H9 (cell line): ENCODE measurements around the gene C1orf159. TPM values are rescaled to one million over a fixed set of nuclear protein-coding genes. Genes with fewer than 3 reads are reported as not detected.

Source experiments
- DNase-seq: peaks from one replicate; pipeline ENCODE4 v3.0.0-alpha.2; 2017
- H2AFZ ChIP-seq: one replicate; pipeline ENCODE4 v1.6.1; 2013; ENCODE audit warnings: mild to moderate bottlenecking, low read length, control low read depth, moderate library complexity
- H2AK5ac ChIP-seq: 2 replicates; pipeline ENCODE4 v1.6.1; 2013; ENCODE audit warnings: low read length, control low read depth, mixed read lengths; ENCODE audit not compliant: insufficient read length
- H2BK120ac ChIP-seq: one replicate; pipeline ENCODE4 v1.6.1; 2013; ENCODE audit warnings: low read depth, mild to moderate bottlenecking, low read length, control low read depth, inconsistent platforms; ENCODE audit not compliant: poor library complexity, severe bottlenecking
- H2BK12ac ChIP-seq: 2 replicates; pipeline ENCODE4 v1.6.1; 2013; ENCODE audit warnings: low read length, control low read depth, mixed read lengths, low read depth; ENCODE audit not compliant: insufficient read length
- H2BK15ac ChIP-seq: 2 replicates; pipeline ENCODE4 v1.6.1; 2013; ENCODE audit warnings: low read depth, low read length, control low read depth
- H2BK20ac ChIP-seq: one replicate; pipeline ENCODE4 v1.6.1; 2013; ENCODE audit warnings: low read depth, mild to moderate bottlenecking, low read length, control low read depth, inconsistent platforms; ENCODE audit not compliant: poor library complexity, severe bottlenecking
- H2BK5ac ChIP-seq: 2 replicates; pipeline ENCODE4 v1.6.1; 2013; ENCODE audit warnings: low read length, control low read depth, mixed read lengths; ENCODE audit not compliant: insufficient read length
- H3K14ac ChIP-seq: 2 replicates; pipeline ENCODE4 v1.6.1; 2013; ENCODE audit warnings: low read length, control low read depth; ENCODE audit not compliant: insufficient read depth
- H3K18ac ChIP-seq: 2 replicates; pipeline ENCODE4 v1.6.1; 2013; ENCODE audit warnings: low read depth, mild to moderate bottlenecking, mixed read lengths, low read length, control low read depth; ENCODE audit not compliant: insufficient read length
- H3K23ac ChIP-seq: 2 replicates; pipeline ENCODE4 v1.6.1; 2013; ENCODE audit warnings: low read length, control low read depth, mixed read lengths, low read depth; ENCODE audit not compliant: insufficient read length
- H3K23me2 ChIP-seq: 2 replicates; pipeline ENCODE4 v1.6.1; 2013; ENCODE audit warnings: low read depth, mild to moderate bottlenecking, mixed read lengths, low read length, control low read depth; ENCODE audit not compliant: insufficient read length, poor library complexity, severe bottlenecking
- H3K27ac ChIP-seq: 2 replicates; pipeline ENCODE4 v1.5.1; 2013; ENCODE audit warnings: low read length, control low read depth, mixed read lengths, low read depth; ENCODE audit not compliant: insufficient read length
- H3K27me3 ChIP-seq: 2 replicates; pipeline ENCODE4 v1.6.1; 2013; ENCODE audit warnings: low read length, control low read depth, inconsistent platforms; ENCODE audit not compliant: insufficient read depth
- H3K4ac ChIP-seq: 2 replicates; pipeline ENCODE4 v1.6.1; 2013; ENCODE audit warnings: low read depth, mild to moderate bottlenecking, control low read depth, inconsistent platforms, low read length, moderate library complexity
- H3K4me1 ChIP-seq: 2 replicates; pipeline ENCODE4 v1.6.1; 2013; ENCODE audit warnings: low read length, control low read depth, inconsistent platforms; ENCODE audit not compliant: insufficient read depth
- H3K4me2 ChIP-seq: 2 replicates; pipeline ENCODE4 v1.6.1; 2013; ENCODE audit warnings: low read length, control low read depth, mixed read lengths; ENCODE audit not compliant: insufficient read length, insufficient read depth
- H3K56ac ChIP-seq: 2 replicates; pipeline ENCODE4 v1.6.1; 2013; ENCODE audit warnings: low read depth, mild to moderate bottlenecking, mixed read lengths, low read length, control low read depth; ENCODE audit not compliant: insufficient read length
- H3K79me1 ChIP-seq: 2 replicates; pipeline ENCODE4 v1.6.1; 2013; ENCODE audit warnings: low read depth, mild to moderate bottlenecking, moderate library complexity, low read length, control low read depth, inconsistent platforms; ENCODE audit not compliant: insufficient read depth, poor library complexity, severe bottlenecking
- H3K79me2 ChIP-seq: 2 replicates; pipeline ENCODE4 v1.6.1; 2013; ENCODE audit warnings: low read length, control low read depth, inconsistent platforms; ENCODE audit not compliant: insufficient read depth
- H3K9ac ChIP-seq: 2 replicates; pipeline ENCODE4 v1.6.1; 2013; ENCODE audit warnings: low read length, control low read depth, mixed read lengths; ENCODE audit not compliant: insufficient read length; ENCODE audit errors: extremely low read depth
- H3K9me3 ChIP-seq: one replicate; pipeline ENCODE4 v1.6.1; 2013; ENCODE audit warnings: low read depth, low read length, inconsistent platforms; ENCODE audit not compliant: control insufficient read depth
- H3T11ph ChIP-seq: one replicate; pipeline ENCODE4 v1.6.1; 2013; ENCODE audit warnings: mild to moderate bottlenecking, low read length, control low read depth, inconsistent platforms
- H4K20me1 ChIP-seq: one replicate; pipeline ENCODE4 v1.6.1; 2013; ENCODE audit not compliant: control insufficient read depth, insufficient read length, insufficient read depth
- H4K5ac ChIP-seq: 2 replicates; pipeline ENCODE4 v1.6.1; 2013; ENCODE audit warnings: low read depth, mild to moderate bottlenecking, mixed read lengths, low read length, control low read depth; ENCODE audit not compliant: insufficient read length
- H4K8ac ChIP-seq: replicated peaks from 2 replicates; pipeline ENCODE4 v1.6.1; 2013; ENCODE audit warnings: low read length, control low read depth, mixed read lengths, low read depth; ENCODE audit not compliant: insufficient read length
- H4K91ac ChIP-seq: 2 replicates; pipeline ENCODE4 v1.6.1; 2013; ENCODE audit warnings: low read depth, mild to moderate bottlenecking, moderate library complexity, mixed read lengths, low read length, control low read depth; ENCODE audit not compliant: insufficient read length
- H3K27ac Mint-ChIP-seq, 3 experiments: 2 replicates in 2 of 3; 3 replicates in 1 of 3; pipeline ENCODE4 v1.8.0; 2020 to 2021; ENCODE audit warnings: mixed read lengths in 3 of 3, mild to moderate bottlenecking in 1 of 3, moderate library complexity in 1 of 3
- H3K27me3 Mint-ChIP-seq: 2 replicates; pipeline ENCODE4 v1.8.0; 2021; ENCODE audit warnings: low read depth, mild to moderate bottlenecking, moderate library complexity, mixed read lengths
- H3K36me3 Mint-ChIP-seq, 3 experiments: 2 replicates in 2 of 3; 3 replicates in 1 of 3; pipeline ENCODE4 v1.8.0; 2020 to 2021; ENCODE audit warnings: low read depth in 3 of 3, mixed read lengths in 3 of 3; ENCODE audit not compliant: insufficient read depth in 1 of 3
- H3K4me1 Mint-ChIP-seq, 2 experiments: 2 replicates each; pipeline ENCODE4 v1.8.0; 2020; ENCODE audit warnings: mixed read lengths in 2 of 2
- H3K4me3 Mint-ChIP-seq, 2 experiments: 2 replicates in 1 of 2; 3 replicates in 1 of 2; pipeline ENCODE4 v1.8.0; 2020 to 2021; ENCODE audit warnings: mild to moderate bottlenecking in 2 of 2, mixed read lengths in 2 of 2, moderate library complexity in 1 of 2
- H3K9me3 Mint-ChIP-seq, 2 experiments: 2 replicates in 1 of 2; 3 replicates in 1 of 2; pipeline ENCODE4 v1.8.0; 2020; ENCODE audit warnings: mild to moderate bottlenecking in 2 of 2, mixed read lengths in 2 of 2, moderate library complexity in 1 of 2
- CTCF ChIP-seq: fragments of 200-600 bp; sonication (generic); conservative IDR thresholded peaks from 3 replicates; pipeline ENCODE4 v1.8.0; 2021; ENCODE audit warnings: antibody characterized with exemption, mild to moderate bottlenecking
- WGBS: extraction: QIAGEN DNeasy Blood & Tissue Kit; methylation state at CpG from one replicate; pipeline ENCODE4 v1.1.7; 2013; ENCODE audit warnings: missing lambda C conversion rate, low lambda C conversion rate, mixed read lengths; ENCODE audit not compliant: insufficient read length; ENCODE audit errors: extremely low coverage; 5-methylcytosine and 5-hydroxymethylcytosine counted together
- total RNA-seq: library from RNA; stranded (reverse); gene quantifications from 2 replicates; pipeline ENCODE4 v1.2.1, GENCODE V29; 2021

Gene C1orf159
- total RNA-seq, 1 experiment from 2014 or later, result 12.3 TPM

GRCh38 chr1:1145547-1145914, 29.6 kb upstream of the C1orf159 start:
- H3K18ac ChIP-seq, result no peak overlapping the region
- no peaks in the 10 kb centered on the region for H3K4me1 ChIP-seq
- H4K20me1 ChIP-seq, result no peaks in the 10 kb centered on the region
- H3K27ac Mint-ChIP-seq, result no peak overlapping the region
- peaks cover 7% of the 10 kb centered on the region for H3K27me3 Mint-ChIP-seq
- H2BK120ac ChIP-seq, result no peak overlapping the region
- no peak overlapping the region for H2AK5ac ChIP-seq
- no peaks in the 10 kb centered on the region for H3K9me3 ChIP-seq
- no peak for TF ChIP-seq CTCF
- no peak overlapping the region for H3T11ph ChIP-seq
- no peaks in the 10 kb centered on the region for H3K27me3 ChIP-seq
- H3K9me3 Mint-ChIP-seq, result no peaks in the 10 kb centered on the region; a peak in 1 of 5 replicates
- H2AFZ ChIP-seq, result no peak overlapping the region
- H2BK15ac ChIP-seq, result no peak overlapping the region
- no peak overlapping the region for H4K5ac ChIP-seq
- WGBS, result no CpG with 5 or more reads among the region's 9 CpGs
- no peaks in the 10 kb centered on the region for H3K79me2 ChIP-seq
- no peak overlapping the region for H4K8ac ChIP-seq
- H3K4ac ChIP-seq, result no peak overlapping the region; the same call in 1 of the 2 replicates
- no peak overlapping the region for H2BK5ac ChIP-seq
- H3K36me3 Mint-ChIP-seq, result no peaks in the 10 kb centered on the region
- H2BK20ac ChIP-seq, result no peak overlapping the region
- no peaks in the 10 kb centered on the region for H3K23me2 ChIP-seq
- no peak overlapping the region for H4K91ac ChIP-seq
- H3K56ac ChIP-seq, result no peak overlapping the region
- H3K79me1 ChIP-seq, result no peaks in the 10 kb centered on the region
- no peak overlapping the region for H3K27ac ChIP-seq
- no peak overlapping the region for H3K4me2 ChIP-seq
- no peak overlapping the region for H3K14ac ChIP-seq
- H3K9ac ChIP-seq, result no peak overlapping the region
- H3K23ac ChIP-seq, result no peak overlapping the region
- no peak overlapping the region for H2BK12ac ChIP-seq
- no peak overlapping the region for H3K4me3 Mint-ChIP-seq
- no peak for DNase-seq
- peaks cover 6 to 19% of the 10 kb centered on the region in 2 experiments for H3K4me1 Mint-ChIP-seq
